K562 (cell line): Measurements from ENCODE around the gene ACP4.

Experiments
- ATF6 ChIP-seq: sonication (generic); formaldehyde crosslinking; IDR thresholded peaks from 2 replicates; pipeline ENCODE4 v1.4.0; 2020; ENCODE audit warnings: mild to moderate bottlenecking, missing genetic modification reagents
- RBM22 ChIP-seq: fragments of 200-400 bp; formaldehyde crosslinking; IDR thresholded peaks from 2 replicates; pipeline ENCODE4 v1.6.1; 2018; ENCODE audit warnings: low read length, low read depth; ENCODE audit not compliant: poor library complexity, severe bottlenecking
- TAF1 ChIP-seq: IDR thresholded peaks from 2 replicates; pipeline ENCODE4 v1.6.1; 2011; ENCODE audit warnings: mild to moderate bottlenecking, low read length, moderate library complexity; ENCODE audit not compliant: insufficient read depth, control insufficient read depth, severe bottlenecking; ENCODE audit errors: extremely low read depth

- no peak for TF ChIP-seq TAF1
- no peak for TF ChIP-seq ATF6
- TF ChIP-seq RBM22: no peak
Measured at GRCh38 chr19:50776131-50776530, 14.1 kb upstream of the ACP4 start.
